RWPE2 (cell line): ENCODE results near the gene FRMD5.
A peak's percentile ranks its signal among the peaks of the same experiment; 100 is the strongest.

Experiments
- ATAC-seq: fragments of 200-7000 bp; cut with Tn5 transposase; 3 replicates; pipeline ENCODE4 v1.9.1; 2021; ENCODE audit warnings: low read depth
- DNase-seq: peaks from one replicate; pipeline ENCODE4 v3.0.0-alpha.2; 2020; ENCODE audit warnings: low spot score
- H3K27ac ChIP-seq: fragments of 450-650 bp; 2 replicates; pipeline ENCODE4 v1.5.1; 2017; ENCODE audit warnings: mild to moderate bottlenecking; ENCODE audit not compliant: poor library complexity, severe bottlenecking
- H3K27me3 ChIP-seq: fragments of 250-450 bp; sonication (Bioruptor Pico); 2 replicates; pipeline ENCODE4 v1.5.1; 2021; ENCODE audit warnings: mild to moderate bottlenecking, moderate library complexity; ENCODE audit not compliant: insufficient read depth, poor library complexity, severe bottlenecking
- H3K36me3 ChIP-seq: fragments of 250-450 bp; sonication (Bioruptor Pico); 2 replicates; pipeline ENCODE4 v1.5.1; 2020; ENCODE audit warnings: low read depth, mild to moderate bottlenecking, moderate library complexity
- H3K4me1 ChIP-seq: fragments of 250-450 bp; sonication (Bioruptor Pico); 2 replicates; pipeline ENCODE4 v1.5.1; 2021; ENCODE audit warnings: mild to moderate bottlenecking, moderate library complexity; ENCODE audit not compliant: insufficient read depth, poor library complexity, severe bottlenecking
- H3K4me3 ChIP-seq: fragments of 250-450 bp; sonication (Bioruptor Pico); 2 replicates; pipeline ENCODE4 v1.5.1; 2021; ENCODE audit warnings: mild to moderate bottlenecking, moderate library complexity; ENCODE audit not compliant: severe bottlenecking
- H3K9me3 ChIP-seq: fragments of 250-450 bp; sonication (Bioruptor Pico); 2 replicates; pipeline ENCODE4 v1.5.1; 2021; ENCODE audit warnings: mild to moderate bottlenecking, moderate library complexity; ENCODE audit not compliant: severe bottlenecking
- CTCF ChIP-seq: fragments of 450-650 bp; IDR thresholded peaks from one replicate; pipeline ENCODE4 v1.5.1; 2017; ENCODE audit warnings: mild to moderate bottlenecking, moderate library complexity; ENCODE audit not compliant: poor library complexity, severe bottlenecking

FRMD5 gene

GRCh38 chr15:43922021-43922420, 273.1 kb downstream of the FRMD5 start:
- ATAC-seq = peak; percentile 86
- no peaks in the 10 kb centered on the region for H3K9me3 ChIP-seq

GRCh38 chr15:43920815-43921214, 274.3 kb downstream of the FRMD5 start:
- H3K9me3 ChIP-seq = no peaks in the 10 kb centered on the region
- ATAC-seq (no peak), DNase-seq (no peak)
- TF ChIP-seq CTCF = no peak
- H3K4me1 ChIP-seq = peaks cover 4% of the 10 kb centered on the region
- H3K27me3 ChIP-seq = no peaks in the 10 kb centered on the region
- H3K4me3 ChIP-seq = no peak overlapping the region
- H3K27ac ChIP-seq = no peak overlapping the region
- no peaks in the 10 kb centered on the region; the same call in 1 of the 2 replicates for H3K36me3 ChIP-seq

More at GRCh38 chr15:43922021-43922420, 273.1 kb downstream of the FRMD5 start:
- Histone ChIP-seq H3K36me3 (no peaks in the 10 kb centered on the region; the same call in 1 of the 2 replicates), H3K27ac (no peak overlapping the region), H3K4me3 (no peak overlapping the region), H3K4me1 (peaks cover 4% of the 10 kb centered on the region), H3K27me3 (no peaks in the 10 kb centered on the region)
- TF ChIP-seq CTCF = no peak
- DNase-seq = no peak

- Histone ChIP-seq H3K4me1 (peaks cover 4% of the 10 kb centered on the region), H3K4me3 (no peak overlapping the region), H3K36me3 (no peaks in the 10 kb centered on the region; the same call in 1 of the 2 replicates), H3K9me3 (no peaks in the 10 kb centered on the region), H3K27ac (no peak overlapping the region), H3K27me3 (no peaks in the 10 kb centered on the region)
- ATAC-seq = no peak
- TF ChIP-seq CTCF = no peak
- no peak for DNase-seq
These were observed 274.8 kb downstream of the FRMD5 start for GRCh38 chr15:43920254-43920600.

GRCh38 chr15:43919540-43920253, 275.4 kb downstream of the FRMD5 start:
- DNase-seq (no peak), ATAC-seq (no peak)
- no peaks in the 10 kb centered on the region for H3K27me3 ChIP-seq
- H3K4me1 ChIP-seq = peaks cover 4% of the 10 kb centered on the region
- H3K27ac ChIP-seq = no peak overlapping the region
- no peak overlapping the region for H3K4me3 ChIP-seq
- H3K9me3 ChIP-seq = no peaks in the 10 kb centered on the region
- no peak for TF ChIP-seq CTCF
- H3K36me3 ChIP-seq = no peaks in the 10 kb centered on the region; the same call in 1 of the 2 replicates

- H3K27me3 ChIP-seq = no peaks in the 10 kb centered on the region
These were observed 276.4 kb downstream of the FRMD5 start for GRCh38 chr15:43918717-43919116.

More at GRCh38 chr15:43918717-43919116, 276.4 kb downstream of the FRMD5 start:
- no peak overlapping the region for H3K4me3 ChIP-seq
- TF ChIP-seq CTCF = no peak
- no peaks in the 10 kb centered on the region; the same call in 1 of the 2 replicates for H3K36me3 ChIP-seq
- H3K9me3 ChIP-seq = no peaks in the 10 kb centered on the region
- no peak overlapping the region for H3K27ac ChIP-seq
- ATAC-seq (no peak), DNase-seq (no peak)
- H3K4me1 ChIP-seq = peaks cover 7% of the 10 kb centered on the region
